Measurements from ENCODE around the gene USP34.
A peak's percentile ranks its signal among the peaks of the same experiment; 100 is the strongest.
"Not testable (repeated sequence)": the region's sequence is repeated elsewhere in the genome, so short reads cannot be mapped to it uniquely, and the experiment has no call there.

Gene USP34

GRCh38 chr2:61177727-61178549 lies 292.9 kb downstream of the USP34 start:
- Histone ChIP-seq H3K9ac (ENCODE audit: low read depth, low read length) (peak overlapping the region; percentile 94), H3K9me3 (replicated peaks; ENCODE audit: low read length) (no peaks in the 10 kb centered on the region), H3K27me3 (ENCODE audit: control insufficient read depth, insufficient read depth, low read length) (no peaks in the 10 kb centered on the region), H3K4me1 (ENCODE audit: control insufficient read depth, insufficient read depth, low read length) (peaks cover 49% of the 10 kb centered on the region), H3K4me3 (ENCODE audit: low read length) (peak overlapping the region; percentile 91), H3K4me2 (ENCODE audit: low read length) (peak overlapping the region; percentile 96), H3K36me3 (ENCODE audit: insufficient read depth, low read length) (peaks cover 22% of the 10 kb centered on the region)

- peaks cover 16% of the 10 kb centered on the region for H3K36me3 ChIP-seq (ENCODE audit: insufficient read depth, low read length)
- H3K4me2 ChIP-seq (ENCODE audit: low read length), result peak overlapping the region; percentile 96
- H3K4me3 ChIP-seq (ENCODE audit: low read length), result peak overlapping the region; percentile 91
- H3K9ac ChIP-seq (ENCODE audit: low read depth, low read length), result peak overlapping the region; percentile 94
- peaks cover 49% of the 10 kb centered on the region for H3K4me1 ChIP-seq (ENCODE audit: control insufficient read depth, insufficient read depth, low read length)
- H3K27me3 ChIP-seq (ENCODE audit: control insufficient read depth, insufficient read depth, low read length), result no peaks in the 10 kb centered on the region
- H3K9me3 ChIP-seq (replicated peaks; ENCODE audit: low read length), result no peaks in the 10 kb centered on the region
Measured at GRCh38 chr2:61176755-61177726, 293.8 kb downstream of the USP34 start.

GRCh38 chr2:61175036-61175435 lies 295.9 kb downstream of the USP34 start:
- peaks cover 30% of the 10 kb centered on the region for H3K4me1 ChIP-seq (ENCODE audit: control insufficient read depth, insufficient read depth, low read length)
- no peak overlapping the region for H3K4me3 ChIP-seq (ENCODE audit: low read length)
- H3K9ac ChIP-seq (ENCODE audit: low read depth, low read length), result no peak overlapping the region
- H3K4me2 ChIP-seq (ENCODE audit: low read length), result no peak overlapping the region
- H3K9me3 ChIP-seq (replicated peaks; ENCODE audit: low read length), result no peaks in the 10 kb centered on the region
- no peaks in the 10 kb centered on the region for H3K27me3 ChIP-seq (ENCODE audit: control insufficient read depth, insufficient read depth, low read length)
- H3K36me3 ChIP-seq (ENCODE audit: insufficient read depth, low read length), result no peaks in the 10 kb centered on the region

- no peaks in the 10 kb centered on the region for H3K36me3 ChIP-seq (ENCODE audit: insufficient read depth, low read length)
- no peaks in the 10 kb centered on the region for H3K27me3 ChIP-seq (ENCODE audit: control insufficient read depth, insufficient read depth, low read length)
- H3K9me3 ChIP-seq (replicated peaks; ENCODE audit: low read length), result no peaks in the 10 kb centered on the region
- H3K4me2 ChIP-seq (ENCODE audit: low read length), result no peak overlapping the region
- H3K9ac ChIP-seq (ENCODE audit: low read depth, low read length), result no peak overlapping the region
- no peak overlapping the region for H3K4me3 ChIP-seq (ENCODE audit: low read length)
- H3K4me1 ChIP-seq (ENCODE audit: control insufficient read depth, insufficient read depth, low read length), result peaks cover 11% of the 10 kb centered on the region
Measured at GRCh38 chr2:61173116-61173515, 297.8 kb downstream of the USP34 start.

DNA sequence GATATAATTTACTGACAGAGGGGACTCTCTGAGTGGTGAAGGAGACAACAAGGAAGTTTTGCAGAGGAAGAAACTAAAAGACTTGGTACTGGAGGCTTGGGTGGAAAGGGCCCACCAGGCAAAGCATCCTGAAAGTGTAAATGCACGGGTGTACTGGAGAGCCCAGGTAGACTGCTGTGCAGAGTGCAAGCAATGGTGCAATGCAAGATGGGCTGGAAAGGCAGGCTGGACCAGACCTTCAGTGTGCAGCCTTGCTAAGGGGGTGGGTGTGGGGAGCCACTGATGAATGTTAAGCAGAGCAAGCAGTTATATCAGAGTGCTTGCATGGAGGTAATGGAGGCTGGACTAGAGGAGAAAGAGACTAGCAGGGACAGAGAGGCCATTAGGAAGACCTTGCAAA lies 298.2 kb downstream of the USP34 start:
- Histone ChIP-seq H3K4me1 (ENCODE audit: control insufficient read depth, insufficient read depth, low read length) (peaks cover 7% of the 10 kb centered on the region), H3K36me3 (ENCODE audit: insufficient read depth, low read length) (no peaks in the 10 kb centered on the region), H3K9ac (ENCODE audit: low read depth, low read length) (no peak overlapping the region), H3K4me2 (ENCODE audit: low read length) (no peak overlapping the region), H3K27me3 (ENCODE audit: control insufficient read depth, insufficient read depth, low read length) (no peaks in the 10 kb centered on the region), H3K4me3 (ENCODE audit: low read length) (no peak overlapping the region), H3K9me3 (replicated peaks; ENCODE audit: low read length) (no peaks in the 10 kb centered on the region)

DNA sequence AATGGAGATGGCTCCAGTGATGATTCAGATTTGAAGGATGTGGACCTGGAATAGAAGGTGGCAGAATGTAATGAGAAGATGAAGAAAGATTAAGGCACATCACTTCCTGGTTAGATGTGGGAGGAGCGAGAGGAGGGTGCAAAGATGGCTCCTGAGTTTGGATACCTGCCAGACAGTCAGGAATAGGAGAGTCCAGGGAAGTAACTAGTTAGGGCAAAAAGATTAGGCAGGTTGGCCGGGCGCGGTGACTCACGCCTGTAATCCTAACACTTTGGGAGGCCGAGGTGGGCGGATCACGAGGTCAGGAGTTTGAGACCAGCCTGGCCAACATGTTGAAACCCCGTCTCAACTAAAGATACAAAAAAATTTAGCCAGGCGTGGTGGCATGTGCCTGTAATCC lies 303.3 kb downstream of the USP34 start:
- no peak overlapping the region for H3K9ac ChIP-seq (ENCODE audit: low read depth, low read length)
- H3K27me3 ChIP-seq (ENCODE audit: control insufficient read depth, insufficient read depth, low read length), result no peaks in the 10 kb centered on the region
- H3K9me3 ChIP-seq (replicated peaks; ENCODE audit: low read length), result no peaks in the 10 kb centered on the region
- no peak overlapping the region for H3K4me2 ChIP-seq (ENCODE audit: low read length)
- H3K4me3 ChIP-seq (ENCODE audit: low read length), result no peak overlapping the region
- peaks cover 13% of the 10 kb centered on the region for H3K36me3 ChIP-seq (ENCODE audit: insufficient read depth, low read length)
- H3K4me1 ChIP-seq (ENCODE audit: control insufficient read depth, insufficient read depth, low read length), result no peaks in the 10 kb centered on the region

- H3K36me3 ChIP-seq (ENCODE audit: insufficient read depth, low read length), result peaks cover 13% of the 10 kb centered on the region
- no peaks in the 10 kb centered on the region for H3K9me3 ChIP-seq (replicated peaks; ENCODE audit: low read length)
- no peak overlapping the region for H3K4me3 ChIP-seq (ENCODE audit: low read length)
- H3K9ac ChIP-seq (ENCODE audit: low read depth, low read length), result no peak overlapping the region
- no peaks in the 10 kb centered on the region for H3K27me3 ChIP-seq (ENCODE audit: control insufficient read depth, insufficient read depth, low read length)
- H3K4me2 ChIP-seq (ENCODE audit: low read length), result no peak overlapping the region
- H3K4me1 ChIP-seq (ENCODE audit: control insufficient read depth, insufficient read depth, low read length), result no peaks in the 10 kb centered on the region
Measured at GRCh38 chr2:61165946-61166345, 304.9 kb downstream of the USP34 start.

DNA sequence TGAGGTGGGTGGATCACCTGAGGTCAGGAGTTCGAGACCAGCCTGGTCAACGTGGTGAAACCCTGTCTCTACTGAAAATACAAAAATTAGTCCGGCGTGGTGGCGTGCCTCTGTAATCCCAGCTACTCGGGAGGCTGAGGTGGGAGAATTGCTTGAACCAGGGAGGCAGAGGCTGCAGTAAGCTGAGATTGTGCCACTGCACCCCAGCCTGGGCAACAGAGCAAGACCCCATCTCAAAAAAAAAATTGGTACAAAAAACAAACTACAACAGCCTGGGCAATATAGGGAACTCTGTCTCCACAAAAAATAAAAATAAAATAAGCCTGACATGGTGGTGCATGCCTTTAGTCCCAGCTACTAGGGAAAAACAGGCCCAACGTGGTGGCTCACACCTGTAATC lies 305.8 kb downstream of the USP34 start:
- not testable (repeated sequence) for H3K9ac ChIP-seq (ENCODE audit: low read depth, low read length); H3K9me3 ChIP-seq (replicated peaks; ENCODE audit: low read length); H3K4me2 ChIP-seq (ENCODE audit: low read length); H3K27me3 ChIP-seq (ENCODE audit: control insufficient read depth, insufficient read depth, low read length); H3K4me3 ChIP-seq (ENCODE audit: low read length); H3K4me1 ChIP-seq (ENCODE audit: control insufficient read depth, insufficient read depth, low read length)
- peaks cover 13% of the 10 kb centered on the region for H3K36me3 ChIP-seq (ENCODE audit: insufficient read depth, low read length)

DNA sequence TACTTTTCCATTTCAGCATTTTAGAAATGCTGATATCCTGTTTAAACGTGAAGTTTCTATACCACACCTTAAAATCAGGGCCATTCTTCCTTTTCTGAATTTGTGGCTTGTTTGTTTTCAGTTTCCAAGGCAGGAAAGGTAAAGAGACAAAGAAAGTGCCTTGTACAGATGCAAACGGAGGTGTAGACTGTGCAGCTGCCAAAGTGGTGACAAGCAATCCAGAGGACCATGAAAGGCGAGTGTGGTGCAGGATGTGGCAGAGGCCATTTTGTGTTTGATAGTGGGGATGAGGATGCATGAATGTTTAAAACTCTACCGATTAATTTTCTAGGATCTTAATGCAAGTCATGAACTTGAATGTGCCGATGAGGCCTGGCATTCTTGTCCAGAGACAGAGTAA lies 308.2 kb downstream of the USP34 start:
- H3K9me3 ChIP-seq (replicated peaks; ENCODE audit: low read length), result no peaks in the 10 kb centered on the region
- no peaks in the 10 kb centered on the region for H3K27me3 ChIP-seq (ENCODE audit: control insufficient read depth, insufficient read depth, low read length)
- H3K9ac ChIP-seq (ENCODE audit: low read depth, low read length), result no peak overlapping the region
- no peak overlapping the region for H3K4me2 ChIP-seq (ENCODE audit: low read length)
- H3K4me3 ChIP-seq (ENCODE audit: low read length), result no peak overlapping the region
- H3K4me1 ChIP-seq (ENCODE audit: control insufficient read depth, insufficient read depth, low read length), result no peaks in the 10 kb centered on the region
- peaks cover 17% of the 10 kb centered on the region for H3K36me3 ChIP-seq (ENCODE audit: insufficient read depth, low read length)

DNA sequence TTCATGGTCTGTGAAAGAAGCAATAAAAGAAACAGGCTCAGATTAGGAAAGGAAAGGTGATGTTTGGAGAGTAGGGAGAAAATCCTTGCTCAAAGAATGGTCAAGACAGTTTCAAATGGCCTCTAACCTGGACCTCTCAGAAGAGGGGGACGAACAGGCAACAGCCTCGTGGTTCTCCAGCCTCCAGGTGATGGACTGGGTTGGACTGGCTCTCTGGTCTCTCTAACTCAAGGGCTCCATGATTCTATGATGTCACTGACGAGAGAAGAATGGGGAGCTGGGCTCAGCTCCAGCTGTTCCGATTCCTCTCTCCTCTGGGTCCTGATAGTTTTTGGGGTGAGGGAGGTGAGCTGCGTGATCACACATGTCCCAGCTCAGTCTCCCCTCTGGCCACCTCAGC lies 309.0 kb downstream of the USP34 start, which contains the start of gene C2orf74:
Gene C2orf74, plus strand, starts transcription at position 301 of the 400 bp plus-strand sequence. CDS start 327 bp downstream, outside the sequence.
- H3K4me3 ChIP-seq (ENCODE audit: low read length), result no peak within 1 kb of the TSS
- H3K4me2 ChIP-seq (ENCODE audit: low read length), result no peak within 1 kb of the TSS
- H3K9me3 ChIP-seq (replicated peaks; ENCODE audit: low read length), result no peaks in the 10 kb centered on the region
- H3K27me3 ChIP-seq (ENCODE audit: control insufficient read depth, insufficient read depth, low read length), result no peaks in the 10 kb centered on the region
- H3K4me1 ChIP-seq (ENCODE audit: control insufficient read depth, insufficient read depth, low read length), result no peaks in the 10 kb centered on the region
- H3K36me3 ChIP-seq (ENCODE audit: insufficient read depth, low read length), result peaks cover 17% of the 10 kb centered on the region
- no peak within 1 kb of the TSS for H3K9ac ChIP-seq (ENCODE audit: low read depth, low read length)

DNA sequence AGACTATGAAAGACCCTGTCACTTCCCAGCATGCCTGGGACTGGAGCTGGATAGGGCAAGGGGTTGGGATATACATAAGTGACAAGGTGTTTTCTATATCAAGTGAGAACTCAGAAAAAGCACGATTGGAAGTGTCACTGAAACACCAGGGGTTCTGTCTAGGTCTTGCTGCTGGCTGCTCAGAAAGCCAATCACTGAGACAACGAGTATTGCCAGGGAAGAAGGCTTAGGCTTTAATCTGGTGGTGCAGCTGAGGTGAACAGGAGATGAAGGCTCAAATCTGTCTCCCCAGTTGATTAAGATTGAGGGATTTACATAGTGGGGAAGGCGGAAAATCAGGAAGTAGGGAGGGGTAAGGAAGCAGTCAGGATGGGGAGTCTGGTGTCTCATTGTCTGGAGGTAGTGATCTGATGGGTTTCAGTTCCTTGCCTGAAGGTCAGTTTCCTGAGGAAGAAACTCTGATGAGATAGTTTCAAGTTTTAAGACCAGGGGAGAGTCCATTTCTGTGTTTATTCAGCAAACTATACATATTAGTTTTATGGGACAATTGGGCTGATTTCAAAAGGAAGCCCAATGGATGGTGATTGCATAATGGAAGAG lies 312.4 kb downstream of the USP34 start:
- H3K4me2 ChIP-seq (ENCODE audit: low read length), result no peak overlapping the region
- H3K36me3 ChIP-seq (ENCODE audit: insufficient read depth, low read length), result peaks cover 4% of the 10 kb centered on the region
- no peak overlapping the region for H3K4me3 ChIP-seq (ENCODE audit: low read length)
- no peaks in the 10 kb centered on the region for H3K4me1 ChIP-seq (ENCODE audit: control insufficient read depth, insufficient read depth, low read length)
- no peaks in the 10 kb centered on the region for H3K9me3 ChIP-seq (replicated peaks; ENCODE audit: low read length)
- H3K9ac ChIP-seq (ENCODE audit: low read depth, low read length), result no peak overlapping the region
- H3K27me3 ChIP-seq (ENCODE audit: control insufficient read depth, insufficient read depth, low read length), result no peaks in the 10 kb centered on the region

All from skeletal muscle satellite cell (primary cell).